SK-N-SH (cell line): Measurements from ENCODE around the gene CCDC187. TPM values are rescaled to one million over a fixed set of nuclear protein-coding genes. Genes with fewer than 3 reads are reported as not detected.

ENCODE experiments used
- CTCF ChIA-PET: fragments of 300-600, 350-600 bp; formaldehyde crosslinking; extraction: SDS; loops from one replicate; lab custom pipeline; 2021; lab: Yijun Ruan, JAX
- POLR2A ChIA-PET: fragments of 350-600 bp; sonication (Branson Sonifier 250); formaldehyde crosslinking; extraction: SDS; loops from one replicate; lab custom pipeline; 2020; ENCODE audit warnings: antibody characterized with exemption, inconsistent platforms; lab: Yijun Ruan, JAX
- DNase-seq: peaks from one replicate; pipeline ENCODE4 v3.0.0; 2012
- H2AFZ ChIP-seq: fragments of 200-600 bp; sonication (generic); 2 replicates; pipeline ENCODE4 v1.8.1; 2016; ENCODE audit warnings: antibody characterized with exemption, mild to moderate bottlenecking, low read depth
- H3F3A ChIP-seq: fragments of 200-600 bp; sonication (generic); replicated peaks from 2 replicates; pipeline ENCODE3; 2016; ENCODE audit warnings: antibody characterized with exemption, mild to moderate bottlenecking; ENCODE audit not compliant: insufficient read depth
- H3K27ac ChIP-seq, 2 experiments: fragments of 200-500 bp in 1 of 2; fragments of 200-600 bp in 1 of 2; sonication (Bioruptor generic) in 1 of 2; sonication (generic), shearing (Covaris generic) in 1 of 2; 2 replicates each; pipeline versions ENCODE4 v1.5.1 to v1.6.1; 2014 to 2016; ENCODE audit warnings: low read depth in 2 of 2, inconsistent platforms in 1 of 2, low read length in 1 of 2, mild to moderate bottlenecking in 1 of 2, mixed read lengths in 1 of 2
- H3K27me3 ChIP-seq: fragments of 200-600 bp; sonication (generic), shearing (Covaris generic); 2 replicates; pipeline ENCODE4 v1.6.1; 2016; ENCODE audit warnings: mixed run types; ENCODE audit not compliant: insufficient read depth
- H3K36me3 ChIP-seq, 2 experiments: fragments of 200-500 bp in 1 of 2; fragments of 200-600 bp in 1 of 2; sonication (Bioruptor generic) in 1 of 2; sonication (generic) in 1 of 2; replicated peaks in 1 of 2; 2 replicates each; pipeline versions ENCODE3 to v1.5.1; 2014 to 2016; ENCODE audit warnings: low read length in 1 of 2, mild to moderate bottlenecking in 1 of 2; ENCODE audit not compliant: insufficient read depth in 2 of 2, control insufficient read depth in 1 of 2
- H3K4me1 ChIP-seq, 2 experiments: fragments of 200-500 bp in 1 of 2; fragments of 200-600 bp in 1 of 2; sonication (Bioruptor generic) in 1 of 2; sonication (generic), shearing (Covaris generic) in 1 of 2; 2 replicates each; pipeline versions ENCODE4 v1.5.1 to v1.6.1; 2014 to 2016; ENCODE audit warnings: low read depth in 1 of 2, low read length in 1 of 2, mixed run types in 1 of 2; ENCODE audit not compliant: insufficient read depth in 2 of 2, control insufficient read depth in 1 of 2
- H3K4me2 ChIP-seq: fragments of 200-600 bp; sonication (generic), shearing (Covaris generic); 2 replicates; pipeline ENCODE4 v1.6.1; 2017; ENCODE audit warnings: mixed run types
- H3K4me3 ChIP-seq, 2 experiments: fragments of 200-500 bp in 1 of 2; fragments of 200-600 bp in 1 of 2; sonication (Bioruptor generic) in 1 of 2; sonication (generic), shearing (Covaris generic) in 1 of 2; 2 replicates each; pipeline versions ENCODE4 v1.5.1 to v1.8.1; 2014 to 2016; ENCODE audit warnings: low read depth in 2 of 2, inconsistent platforms in 1 of 2, low read length in 1 of 2, mild to moderate bottlenecking in 1 of 2, mixed read lengths in 1 of 2, moderate library complexity in 1 of 2
- H3K79me2 ChIP-seq: fragments of 200-600 bp; sonication (generic); 2 replicates; pipeline ENCODE4 v1.8.1; 2017; ENCODE audit warnings: mild to moderate bottlenecking; ENCODE audit not compliant: insufficient read depth
- H3K9ac ChIP-seq: fragments of 200-600 bp; sonication (generic); 2 replicates; pipeline ENCODE4 v1.6.1; 2017; ENCODE audit warnings: mixed run types
- H3K9me2 ChIP-seq: fragments of 200-600 bp; sonication (generic); 2 replicates; pipeline ENCODE4 v1.6.1; 2017; ENCODE audit warnings: mixed run types
- H3K9me3 ChIP-seq: fragments of 200-600 bp; sonication (generic); 2 replicates; pipeline ENCODE4 v1.6.1; 2017; ENCODE audit warnings: mixed run types, mild to moderate bottlenecking, moderate library complexity
- H4K20me1 ChIP-seq: fragments of 200-600 bp; sonication (generic); 2 replicates; pipeline ENCODE4 v1.6.1; 2017; ENCODE audit warnings: mild to moderate bottlenecking, mixed run types; ENCODE audit not compliant: insufficient read depth
- CHD2 ChIP-seq: fragments of 150-350 bp; IDR thresholded peaks from 2 replicates; pipeline ENCODE4 v1.6.1; 2018; ENCODE audit warnings: low read length; ENCODE audit not compliant: partially characterized antibody
- ELF1 ChIP-seq: IDR thresholded peaks from 2 replicates; pipeline ENCODE4 v1.4.0; 2012
- EZH2phosphoT487 ChIP-seq: fragments of 200-600 bp; sonication (generic); IDR thresholded peaks from 2 replicates; pipeline ENCODE4 v1.6.1; 2017; ENCODE audit warnings: low read depth, mixed run types, mild to moderate bottlenecking, antibody characterized with exemption, moderate library complexity, borderline replicate concordance
- FOSL2 ChIP-seq: IDR thresholded peaks from 2 replicates; pipeline ENCODE4 v1.4.0; 2012; ENCODE audit warnings: low read depth, mild to moderate bottlenecking, moderate library complexity, borderline replicate concordance
- JUND ChIP-seq: IDR thresholded peaks from 2 replicates; pipeline ENCODE4 v1.4.0; 2012
- MEF2A ChIP-seq: IDR thresholded peaks from 2 replicates; pipeline ENCODE4 v1.4.0; 2012; ENCODE audit warnings: low read depth, borderline replicate concordance
- MXI1 ChIP-seq: IDR thresholded peaks from 2 replicates; pipeline ENCODE4 v1.6.1; 2012; ENCODE audit warnings: mild to moderate bottlenecking, low read depth, low read length, improper control_type of control experiment
- NFIC ChIP-seq: IDR thresholded peaks from 2 replicates; pipeline ENCODE4 v1.4.0; 2012; ENCODE audit warnings: borderline replicate concordance
- TAF1 ChIP-seq: IDR thresholded peaks from 2 replicates; pipeline ENCODE4 v1.6.1; 2012; ENCODE audit warnings: low read depth, mild to moderate bottlenecking, low read length, moderate library complexity, borderline replicate concordance
- TEAD4 ChIP-seq: IDR thresholded peaks from 2 replicates; pipeline ENCODE4 v1.4.0; 2012; ENCODE audit warnings: mild to moderate bottlenecking, borderline replicate concordance; ENCODE audit not compliant: insufficient read depth
- YY1 ChIP-seq: IDR thresholded peaks from 2 replicates; pipeline ENCODE4 v1.4.0; 2012; ENCODE audit warnings: low read depth, mild to moderate bottlenecking
- WGBS: methylation state at CpG from one replicate; pipeline ENCODE4 v1.1.6; 2017; ENCODE audit warnings: low lambda C conversion rate; 5-methylcytosine and 5-hydroxymethylcytosine counted together
- polyA plus RNA-seq, 3 experiments: library from polyadenylated mRNA; depleted of rRNA; stranded (reverse); fragments of >200 nt; gene quantifications; 2 replicates each; pipeline ENCODE4 v1.2.3, GENCODE V29; 2012
- TF ChIP-seq, protein P1 (sequence below): IDR thresholded peaks from 2 replicates; pipeline ENCODE4 v1.4.0; 2012; ENCODE audit warnings: low read depth
- TF ChIP-seq, protein P2 (sequence below): fragments of 150-350 bp; IDR thresholded peaks from 2 replicates; pipeline ENCODE4 v1.6.1; 2016; ENCODE audit warnings: mild to moderate bottlenecking, low read depth, low read length
- TF ChIP-seq, protein P3 (sequence below): fragments of 150-350 bp; IDR thresholded peaks from 2 replicates; pipeline ENCODE4 v1.6.1; 2017; ENCODE audit warnings: antibody characterized with exemption, low read length, low read depth, borderline replicate concordance

The CCDC187 gene
- polyA plus RNA-seq, 1 of the 3 experiments (the other 2 are of a cell fraction), result not detected

DNA sequence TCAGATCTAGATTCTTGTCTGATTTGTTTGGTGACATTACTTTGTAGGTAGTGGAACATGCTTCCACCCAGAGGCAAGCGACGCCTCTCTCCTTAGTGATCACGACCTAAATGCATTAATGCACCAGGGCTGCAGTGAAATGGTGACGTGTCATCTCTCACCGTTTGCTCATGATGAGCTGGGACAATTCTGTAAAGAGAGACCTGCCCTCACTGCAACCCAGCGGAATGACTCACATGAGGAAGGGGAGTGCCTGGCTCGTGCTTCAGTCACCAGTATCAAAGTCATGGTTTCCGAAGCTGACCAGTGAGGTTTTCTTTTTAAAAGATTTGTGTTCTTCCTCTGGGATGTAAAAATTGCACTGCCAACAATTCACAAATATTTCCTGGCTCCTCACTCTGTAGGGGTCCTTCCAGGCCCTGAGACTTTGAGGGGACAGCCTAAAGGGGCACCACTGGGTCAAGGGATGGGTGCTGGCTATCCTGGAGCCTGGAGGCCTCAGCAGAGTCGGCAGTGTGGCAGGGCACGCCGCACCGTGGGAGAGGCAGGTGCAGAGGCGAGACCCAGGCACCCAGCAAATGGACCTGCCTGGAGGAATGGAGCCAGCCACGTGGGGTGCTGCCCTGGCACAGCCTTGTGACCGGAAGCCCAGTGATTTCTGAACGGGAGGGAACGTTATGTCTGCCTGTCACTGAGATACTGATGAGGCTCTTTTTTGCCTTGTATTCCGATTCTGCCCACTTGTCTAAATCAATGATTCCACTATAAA is 75.6 kb downstream of the CCDC187 start:
- Histone ChIP-seq H3K36me3 (peaks cover 0 to 17% of the 10 kb centered on the region in 2 experiments), H3K9ac (no peak overlapping the region), H3F3A (peaks cover 4% of the 10 kb centered on the region), H3K27me3 (no peaks in the 10 kb centered on the region), H3K4me2 (peak overlapping the region; percentile 46; the same call in 1 of the 2 replicates), H3K9me2 (no peaks in the 10 kb centered on the region), H3K27ac (no peak overlapping the region), H3K9me3 (no peaks in the 10 kb centered on the region), H2AFZ (no peak overlapping the region), H3K4me3 (no peak overlapping the region), H3K79me2 (peaks cover 11% of the 10 kb centered on the region; the same call in 1 of the 2 replicates), H4K20me1 (peaks cover 44% of the 10 kb centered on the region), H3K4me1 (peaks cover 0 to 10% of the 10 kb centered on the region in 2 experiments; a peak in 1 of 4 replicates)
- WGBS, result 61% methylated on average over 14 of the region's 18 CpGs
- ChIA-PET CTCF (interaction anchor here (1.6 to 5.3 kb wide), 5 partner anchors 12 to 90 kb away, joined by 3 to 50 read pairs (median 32); no protein-coding TSS in a partner anchor), POLR2A (no interaction called here)
- no peak for DNase-seq
- TF ChIP-seq EZH2phosphoT487, result no peak
- TF ChIP-seq MEF2A, result no peak
- TF ChIP-seq, protein P1, sequence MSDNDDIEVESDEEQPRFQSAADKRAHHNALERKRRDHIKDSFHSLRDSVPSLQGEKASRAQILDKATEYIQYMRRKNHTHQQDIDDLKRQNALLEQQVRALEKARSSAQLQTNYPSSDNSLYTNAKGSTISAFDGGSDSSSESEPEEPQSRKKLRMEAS, result peak; percentile 14; the same call in 1 of the 2 replicates
- TF ChIP-seq CHD2, result no peak
- no peak for TF ChIP-seq NFIC
- no peak for TF ChIP-seq ELF1
- TF ChIP-seq, protein P2, sequence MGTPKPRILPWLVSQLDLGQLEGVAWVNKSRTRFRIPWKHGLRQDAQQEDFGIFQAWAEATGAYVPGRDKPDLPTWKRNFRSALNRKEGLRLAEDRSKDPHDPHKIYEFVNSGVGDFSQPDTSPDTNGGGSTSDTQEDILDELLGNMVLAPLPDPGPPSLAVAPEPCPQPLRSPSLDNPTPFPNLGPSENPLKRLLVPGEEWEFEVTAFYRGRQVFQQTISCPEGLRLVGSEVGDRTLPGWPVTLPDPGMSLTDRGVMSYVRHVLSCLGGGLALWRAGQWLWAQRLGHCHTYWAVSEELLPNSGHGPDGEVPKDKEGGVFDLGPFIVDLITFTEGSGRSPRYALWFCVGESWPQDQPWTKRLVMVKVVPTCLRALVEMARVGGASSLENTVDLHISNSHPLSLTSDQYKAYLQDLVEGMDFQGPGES, result no peak
- no peak for TF ChIP-seq JUND
- TF ChIP-seq FOSL2, result peak; percentile 11; the same call in 1 of the 2 replicates
- TF ChIP-seq TAF1, result no peak
- no peak for TF ChIP-seq MXI1
- no peak for TF ChIP-seq TEAD4
- TF ChIP-seq, protein P3, sequence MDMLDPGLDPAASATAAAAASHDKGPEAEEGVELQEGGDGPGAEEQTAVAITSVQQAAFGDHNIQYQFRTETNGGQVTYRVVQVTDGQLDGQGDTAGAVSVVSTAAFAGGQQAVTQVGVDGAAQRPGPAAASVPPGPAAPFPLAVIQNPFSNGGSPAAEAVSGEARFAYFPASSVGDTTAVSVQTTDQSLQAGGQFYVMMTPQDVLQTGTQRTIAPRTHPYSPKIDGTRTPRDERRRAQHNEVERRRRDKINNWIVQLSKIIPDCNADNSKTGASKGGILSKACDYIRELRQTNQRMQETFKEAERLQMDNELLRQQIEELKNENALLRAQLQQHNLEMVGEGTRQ, result no peak
- TF ChIP-seq YY1, result no peak
